Measurements from ENCODE around the gene C13orf46.

Gene C13orf46

DNA sequence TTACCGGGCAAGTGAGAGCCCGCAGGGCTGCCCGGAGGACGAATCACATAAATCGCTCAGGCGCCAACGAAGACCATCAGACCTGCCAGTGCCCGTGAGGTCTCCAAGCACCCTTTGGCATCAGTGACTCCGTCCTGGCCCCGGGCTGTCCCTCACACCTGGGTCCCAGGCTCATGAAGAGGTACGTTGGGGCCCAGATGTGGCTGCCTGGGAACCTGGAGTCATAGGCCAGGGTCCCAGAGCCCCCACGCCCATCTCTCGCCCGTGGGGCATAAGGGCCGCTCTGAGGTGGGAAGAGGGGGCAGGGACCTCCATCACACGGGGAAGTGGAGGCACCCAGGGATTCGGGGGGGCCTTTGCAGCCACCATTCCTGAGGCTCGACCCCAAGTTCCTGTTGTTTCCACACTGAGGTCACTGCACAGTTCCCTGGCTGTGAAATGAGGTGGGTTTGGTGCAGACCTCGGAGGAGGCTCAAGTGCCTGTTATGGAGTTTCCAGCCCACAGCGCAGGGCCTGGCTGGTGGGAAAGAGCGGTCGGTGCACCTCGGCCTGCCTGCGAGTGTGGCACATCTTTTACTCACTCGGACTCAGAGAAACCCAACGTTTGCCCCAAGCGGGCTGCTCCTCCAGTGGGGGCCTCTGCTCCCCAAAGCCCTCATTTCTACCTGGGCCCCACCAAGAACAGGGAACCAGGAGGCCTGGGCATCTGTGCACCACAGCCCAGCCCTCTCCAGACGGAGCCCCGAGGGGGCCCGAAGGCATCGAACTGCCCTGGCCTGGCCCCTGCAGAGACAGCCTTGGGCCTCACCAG is 35.9 kb upstream of the C13orf46 start:
- no peak for DNase-seq (ENCODE audit: low spot score)

GRCh38 chr13:114008964-114009589 is 35.2 kb upstream of the C13orf46 start:
- DNase-seq (ENCODE audit: low spot score), result no peak

DNA sequence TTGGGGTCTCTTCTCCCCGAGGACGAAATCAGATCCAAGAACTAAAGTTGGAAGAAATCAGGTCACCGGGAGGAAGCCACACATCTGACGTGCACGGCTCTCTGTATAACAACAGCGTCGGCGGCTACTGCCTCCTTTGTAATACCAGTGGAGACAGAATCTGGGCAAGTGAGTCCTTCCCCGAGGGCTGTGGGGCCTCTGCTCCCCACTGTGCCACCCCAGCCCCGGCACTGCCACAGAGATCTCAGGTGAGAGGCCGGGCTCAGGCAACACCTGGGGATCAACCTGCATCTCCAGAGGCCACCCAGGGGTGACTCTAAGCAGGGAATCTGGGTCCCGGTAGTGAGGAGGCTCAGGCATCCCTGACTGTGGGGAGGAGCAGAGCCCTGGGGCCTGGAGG is 33.7 kb upstream of the C13orf46 start:
- DNase-seq (ENCODE audit: low spot score), result no peak

- DNase-seq (ENCODE audit: low spot score), result no peak
These were observed 31.4 kb upstream of the C13orf46 start for GRCh38 chr13:114005206-114005724.

- no peak for DNase-seq (ENCODE audit: low spot score)
These were observed 30.7 kb upstream of the C13orf46 start for GRCh38 chr13:114004420-114005205.

GRCh38 chr13:114002771-114003321 is 29.0 kb upstream of the C13orf46 start:
- no peak for DNase-seq (ENCODE audit: low spot score)

DNA sequence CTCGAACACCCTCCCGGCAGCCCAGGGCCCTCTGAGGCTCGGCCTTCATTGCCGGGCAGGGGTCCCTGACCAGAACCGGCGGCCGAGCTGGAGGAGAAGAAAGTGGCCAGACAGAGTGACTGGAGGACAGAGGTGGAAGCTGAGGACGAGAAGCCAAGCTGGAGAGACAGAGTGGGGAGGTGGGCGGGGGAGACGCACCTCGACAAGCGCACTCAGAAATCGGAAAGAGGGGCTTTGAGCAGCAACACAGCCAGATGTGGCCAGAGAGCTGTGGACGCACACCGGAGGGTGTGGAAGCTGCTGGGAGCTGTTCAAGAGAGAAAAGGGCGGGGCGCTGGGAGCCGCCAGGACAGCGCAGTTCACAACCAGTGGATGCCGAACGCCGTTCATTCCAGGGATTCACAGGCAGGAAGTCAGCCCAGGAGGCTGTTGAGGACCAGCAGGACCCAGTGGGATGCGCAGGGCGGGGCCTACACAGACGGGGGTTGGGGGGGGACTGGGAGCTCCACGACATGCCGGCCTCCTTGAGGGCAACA is 28.2 kb upstream of the C13orf46 start:
- no peak for DNase-seq (ENCODE audit: low spot score)

- no peak for DNase-seq (ENCODE audit: low spot score)
These were observed 27.6 kb upstream of the C13orf46 start for GRCh38 chr13:114001331-114002008.

- no peak for DNase-seq (ENCODE audit: low spot score)
These were observed 26.5 kb upstream of the C13orf46 start for GRCh38 chr13:114000151-114001040.

- DNase-seq (ENCODE audit: low spot score), result no peak
These were observed 25.7 kb upstream of the C13orf46 start for GRCh38 chr13:113999618-113999910.

GRCh38 chr13:113998781-113999617 is 25.1 kb upstream of the C13orf46 start:
- DNase-seq (ENCODE audit: low spot score), result no peak

DNA sequence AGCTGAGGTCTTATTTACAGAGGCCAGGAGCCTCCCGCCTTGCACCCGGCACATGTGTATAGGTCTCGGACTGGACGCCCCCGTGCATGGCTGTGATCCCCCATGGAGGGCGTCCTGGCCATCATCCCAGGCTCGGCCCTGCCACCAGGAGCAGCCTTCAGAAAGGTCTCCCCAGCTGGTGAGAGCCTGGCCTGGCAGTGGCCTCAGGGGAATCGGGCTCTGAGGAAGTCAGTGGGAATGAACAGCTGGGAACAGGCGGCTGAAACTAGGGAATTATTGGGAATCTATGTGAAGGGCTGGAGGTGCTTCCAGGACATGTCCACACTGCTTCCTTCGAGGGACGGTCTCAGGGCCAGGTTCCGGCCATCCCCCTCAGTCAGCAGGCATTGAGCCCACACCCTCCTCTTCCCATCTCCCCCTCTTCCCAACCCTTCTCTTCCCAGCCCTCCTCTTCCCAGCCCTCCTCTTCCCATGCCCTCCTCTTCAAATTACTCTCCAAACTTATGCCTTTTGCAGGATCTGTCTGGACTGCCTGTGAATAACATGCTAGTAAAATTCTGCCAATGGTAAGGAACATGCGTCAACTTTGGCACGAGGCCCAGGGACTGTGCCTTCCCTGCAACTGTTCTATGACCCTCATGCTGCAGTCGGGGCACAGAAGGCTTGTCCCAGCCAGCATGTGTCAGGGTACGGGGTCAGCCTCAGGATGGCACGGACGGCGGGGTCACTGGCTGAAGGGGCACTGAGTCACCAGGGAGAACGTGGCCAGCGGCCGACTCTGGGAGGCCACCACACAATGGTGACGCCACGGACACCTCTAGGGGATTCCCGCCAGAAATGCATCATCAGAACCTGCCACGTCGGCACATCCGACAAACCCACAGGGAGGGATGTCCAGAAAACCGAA is 24.2 kb upstream of the C13orf46 start:
- DNase-seq (ENCODE audit: low spot score), result no peak

DNA sequence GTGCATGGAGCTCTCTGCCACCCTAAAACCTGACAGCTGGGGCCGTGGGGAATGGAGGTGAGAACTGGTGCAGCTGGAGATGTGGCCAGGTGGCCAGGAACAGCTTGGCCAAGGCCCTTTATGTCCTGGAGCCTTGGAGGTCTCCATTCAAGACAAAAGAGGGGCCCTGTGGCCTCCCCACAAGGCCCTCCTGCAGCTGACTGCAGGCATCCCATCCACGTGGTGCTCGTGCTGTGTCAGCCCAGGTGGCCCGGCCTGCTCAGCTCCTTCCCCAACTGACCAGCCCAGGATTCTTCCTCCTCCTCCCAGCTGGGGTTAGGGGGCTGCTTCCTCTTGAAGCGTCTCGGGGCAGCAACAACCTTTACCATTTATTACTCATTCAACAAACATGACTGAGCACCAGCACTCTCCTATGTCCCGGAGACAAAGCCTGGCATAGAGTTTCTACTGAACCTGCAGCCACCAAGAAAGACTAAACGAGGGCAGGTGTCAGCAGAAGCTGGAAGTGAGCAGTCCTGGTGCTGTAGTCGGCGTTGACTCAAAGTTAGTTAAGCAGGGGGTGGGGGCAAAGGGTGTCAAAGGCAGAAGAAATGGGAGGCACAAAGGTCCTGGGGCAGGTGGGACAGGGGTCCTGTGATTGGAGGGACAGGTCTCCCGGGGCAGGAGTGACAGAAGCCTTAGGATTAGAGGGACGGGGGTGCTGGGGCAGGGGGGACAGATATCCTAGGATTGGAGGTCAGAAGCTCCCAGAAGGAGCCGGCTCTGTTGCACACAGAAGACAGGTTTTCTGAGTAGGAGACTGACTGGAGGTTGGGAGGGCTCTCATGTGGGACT is 23.3 kb upstream of the C13orf46 start:
- DNase-seq (ENCODE audit: low spot score), result no peak

- DNase-seq (ENCODE audit: low spot score), result no peak
These were observed 22.4 kb upstream of the C13orf46 start for GRCh38 chr13:113996081-113996911.

GRCh38 chr13:113995051-113995601 is 21.2 kb upstream of the C13orf46 start:
- no peak for DNase-seq (ENCODE audit: low spot score)

DNA sequence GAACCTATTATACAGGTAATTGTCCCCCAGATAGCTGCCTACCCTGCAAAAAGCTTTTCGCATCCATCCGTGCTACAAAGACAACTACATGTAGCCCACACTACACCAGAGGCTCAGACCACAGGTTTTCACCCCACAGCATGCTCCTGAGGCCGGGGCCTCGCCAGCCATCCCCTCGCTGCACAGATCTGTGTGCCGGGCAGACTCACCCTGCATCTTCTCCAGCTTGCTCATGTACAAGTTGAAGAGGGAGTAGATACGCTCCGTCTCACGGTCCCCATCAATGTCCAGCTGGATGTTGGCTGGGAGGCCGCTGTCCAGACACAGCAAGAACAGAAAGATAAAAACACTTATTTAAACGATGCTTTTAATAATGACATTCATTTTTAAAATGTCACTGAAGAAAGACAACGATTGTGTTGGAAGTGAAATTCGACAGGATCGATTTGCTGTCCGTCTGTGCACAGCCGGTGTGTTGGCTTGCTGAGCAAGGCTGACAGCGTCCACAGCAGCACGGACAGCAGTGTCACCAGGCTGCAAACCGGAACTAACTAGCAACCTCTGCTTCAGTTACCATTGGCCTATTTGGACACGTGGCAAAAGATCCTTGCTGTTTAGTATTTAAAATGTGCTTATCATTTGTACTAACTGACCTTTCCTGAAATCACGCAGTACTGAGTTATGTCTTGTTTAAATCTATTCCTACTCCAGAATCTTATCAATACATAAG is 18.6 kb upstream of the C13orf46 start:
- DNase-seq (ENCODE audit: low spot score), result no peak

Measured in pons (tissue), 1 donor.